Right renal cortex interstitium (tissue), 3 donors: ENCODE data around the gene ZNF584. TPM values are rescaled to one million over a fixed set of nuclear protein-coding genes. Genes with fewer than 3 reads are reported as not detected.
A peak's percentile ranks its signal among the peaks of the same experiment; 100 is the strongest.

Experiments
- DNase-seq, 3 donors: peaks; one replicate each; pipeline ENCODE4 v3.0.0-alpha.2; 2013; ENCODE audit warnings: low read depth in 3 of 3, low spot score in 2 of 3
- polyA plus RNA-seq, 3 donors: library from polyadenylated mRNA; unstranded; fragments of 120-200 nt; gene quantifications; one replicate each; pipeline ENCODE4 v1.2.1, GENCODE V29; 2013; ENCODE audit not compliant: insufficient read length in 3 of 3

Gene ZNF584
- polyA plus RNA-seq, 3 donors = 13.7 to 16.5 (median 14.3) TPM

DNA sequence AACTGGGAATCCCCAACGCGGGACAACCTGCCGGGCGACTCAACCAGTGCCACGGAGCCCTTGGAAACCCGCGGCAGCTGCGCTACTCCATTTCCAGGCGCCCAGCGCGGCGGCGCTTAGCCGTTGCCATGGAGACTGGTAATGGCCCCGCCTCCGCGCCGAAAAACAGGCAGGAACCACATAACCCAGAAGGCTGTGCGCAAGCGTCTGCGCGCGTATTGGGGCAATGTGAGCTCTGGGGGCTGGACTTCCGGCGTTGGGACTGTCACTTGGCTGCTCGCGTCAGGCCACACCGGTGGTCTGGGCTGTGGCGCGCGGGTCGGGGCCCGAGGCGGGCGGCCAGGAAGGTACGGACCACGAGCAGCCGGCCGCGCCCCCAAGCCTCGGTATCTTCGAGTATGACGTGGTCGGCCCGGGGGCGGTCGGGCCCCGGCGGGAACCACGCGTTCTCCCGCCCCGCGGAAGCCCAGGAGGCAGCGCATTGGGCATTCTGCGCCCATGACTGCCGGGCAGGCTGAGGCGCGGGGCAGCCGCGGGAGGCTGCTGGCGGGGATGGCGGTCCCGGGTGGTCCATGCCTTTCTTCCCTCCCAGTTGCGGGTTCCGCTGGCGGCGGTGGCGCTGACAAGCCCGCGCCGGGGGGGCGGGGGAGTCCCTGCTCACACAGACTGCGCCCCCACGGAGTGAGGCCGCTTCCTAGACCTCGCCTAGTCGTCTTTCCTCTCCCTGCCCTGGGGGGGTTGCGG, 43.1 kb downstream of the ZNF584 start, which contains the start of gene ZNF324B:
ZNF324B (plus strand) TSS at position 265 of the 744 bp plus-strand sequence. CDS start 2,080 bp downstream, outside the sequence.
- DNase-seq = peak; percentile 89 to 95 (median 91)

- DNase-seq = no peak
Measured at GRCh38 chr19:58453743-58454142, 45.3 kb downstream of the ZNF584 start.

DNA sequence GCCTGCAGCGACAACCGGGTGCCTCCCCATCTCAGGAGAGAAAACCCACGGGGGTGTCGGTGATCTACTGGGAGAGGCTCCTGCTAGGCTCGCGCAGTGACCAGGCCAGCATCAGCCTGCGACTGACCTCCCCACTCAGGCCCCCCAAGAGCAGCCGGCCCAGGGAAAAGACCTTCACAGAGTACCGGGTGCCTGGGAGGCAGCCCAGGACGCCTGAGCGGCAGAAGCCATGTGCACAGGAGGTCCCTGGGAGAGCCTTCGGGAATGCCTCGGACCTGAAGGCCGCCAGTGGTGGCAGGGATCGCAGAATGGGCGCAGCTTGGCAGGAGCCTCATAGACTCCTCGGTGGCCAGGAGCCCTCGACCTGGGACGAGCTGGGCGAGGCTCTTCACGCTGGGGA, 46.9 kb downstream of the ZNF584 start:
- no peak for DNase-seq

DNA sequence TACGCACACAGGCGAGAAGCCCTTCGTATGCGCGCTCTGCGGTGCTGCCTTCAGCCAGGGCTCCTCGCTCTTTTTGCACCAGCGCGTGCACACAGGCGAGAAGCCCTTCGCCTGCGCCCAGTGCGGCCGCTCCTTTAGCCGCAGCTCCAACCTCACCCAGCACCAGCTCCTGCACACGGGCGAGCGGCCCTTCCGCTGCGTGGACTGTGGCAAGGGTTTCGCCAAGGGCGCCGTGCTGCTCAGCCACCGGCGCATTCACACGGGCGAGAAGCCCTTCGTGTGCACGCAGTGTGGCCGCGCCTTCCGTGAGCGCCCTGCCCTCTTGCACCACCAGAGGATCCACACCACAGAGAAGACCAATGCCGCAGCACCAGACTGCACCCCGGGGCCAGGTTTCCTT, 47.7 kb downstream of the ZNF584 start:
- no peak for DNase-seq

DNA sequence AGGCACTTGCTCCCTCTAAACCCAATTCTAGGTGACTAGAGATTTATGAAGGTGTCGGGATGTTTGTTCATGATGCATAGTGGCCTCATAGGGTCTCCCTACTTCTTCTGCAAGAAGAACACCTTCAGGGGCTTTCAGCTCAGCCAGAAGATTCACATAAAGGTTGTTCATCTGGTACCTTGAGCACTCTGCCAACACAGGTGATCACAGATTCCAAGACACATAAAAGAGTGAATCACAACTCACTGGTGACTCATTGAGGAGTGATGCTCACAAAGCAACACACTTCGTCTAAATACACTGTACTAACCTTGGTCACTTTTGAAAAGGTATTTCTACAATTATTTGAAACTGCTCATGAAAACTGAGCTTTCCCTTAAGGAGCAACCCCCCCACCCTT, 51.6 kb downstream of the ZNF584 start:
- DNase-seq = no peak

DNA sequence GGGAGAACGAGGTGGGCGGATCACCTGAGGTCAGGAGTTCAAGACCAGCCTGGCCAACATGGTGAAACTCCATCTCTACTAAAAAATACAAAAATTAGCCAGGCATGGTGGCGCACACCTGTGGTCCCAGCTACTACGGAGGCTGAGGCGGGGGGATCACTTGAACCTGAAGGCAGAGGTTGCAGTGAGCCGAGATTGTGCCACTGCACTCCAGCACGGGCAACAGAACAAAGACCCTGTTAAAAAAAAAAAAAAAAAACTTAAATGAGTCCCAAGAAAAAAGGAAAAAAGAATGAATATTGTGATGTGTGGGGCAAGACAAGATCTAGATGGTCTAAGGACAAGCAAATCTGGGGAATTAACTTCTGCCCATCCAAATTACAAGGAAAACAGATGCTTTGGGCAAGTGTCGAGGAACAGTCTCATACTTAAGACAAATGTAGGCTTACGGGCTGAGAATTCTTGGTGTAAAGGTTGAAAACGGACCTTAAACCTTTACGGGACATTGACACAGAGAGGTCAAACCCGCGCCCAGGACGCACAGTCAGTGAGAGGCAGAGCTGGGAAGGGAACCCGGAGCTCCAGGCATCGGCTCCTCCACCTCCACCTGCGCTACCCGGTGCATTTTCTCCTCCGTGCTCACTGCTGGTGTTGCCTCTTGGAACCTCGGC, 57.8 kb downstream of the ZNF584 start:
- DNase-seq = no peak

DNA sequence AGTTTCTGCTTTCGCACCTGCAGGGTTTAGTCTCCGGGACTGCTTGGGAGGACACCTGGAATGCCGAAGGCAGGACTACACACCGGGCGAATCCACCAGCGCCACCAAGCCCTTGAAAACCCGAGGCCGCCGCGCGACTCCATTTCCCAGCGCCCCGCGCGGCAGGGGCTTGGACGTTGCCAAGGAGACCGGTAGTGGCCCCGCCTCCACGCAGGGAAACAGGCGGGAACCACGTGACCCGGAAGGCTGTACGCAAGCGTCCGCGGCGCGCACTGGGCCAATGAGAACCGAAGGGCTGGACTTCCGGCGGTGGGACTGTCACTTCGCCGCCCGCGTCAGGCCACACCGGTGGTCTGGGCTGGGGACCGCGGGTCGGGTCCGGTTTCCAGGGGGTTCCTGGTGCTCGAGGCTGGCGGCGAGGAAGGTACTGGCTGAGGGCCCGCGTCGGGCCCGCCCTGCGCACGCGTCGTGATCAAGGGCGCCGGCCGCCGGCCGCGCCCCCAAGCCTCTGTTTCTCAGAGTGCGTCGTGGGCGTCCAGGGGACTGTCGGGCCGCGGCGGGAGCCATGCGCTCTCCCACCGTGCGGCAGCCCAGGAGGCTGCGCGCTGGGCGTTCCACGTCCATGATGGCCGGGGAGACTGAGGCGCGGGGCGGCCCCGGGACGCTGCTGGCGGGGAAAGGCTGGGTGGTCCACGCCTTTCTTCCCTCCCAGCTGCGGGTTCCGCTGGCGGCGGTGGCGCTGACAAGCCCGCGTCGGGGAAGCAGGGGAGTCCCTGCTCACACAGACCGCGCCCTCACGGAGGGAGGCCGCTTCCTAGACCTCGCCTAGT, 58.5 kb downstream of the ZNF584 start, which contains the start of gene ZNF324:
ZNF324 (plus strand) TSS at position 321 of the 830 bp plus-strand sequence. CDS start 2,106 bp downstream, outside the sequence.
- peak; percentile 88 to 95 (median 93) for DNase-seq

Other genes with a start within 250 kb of the ZNF584 start
- 10 to 100 TPM; 17.6 to 19.5 (median 18.4) TPM for gene ZNF274, start 225.6 kb upstream of the ZNF584 start, polyA plus RNA-seq
- gene ZNF544, start 179.7 kb upstream of the ZNF584 start, polyA plus RNA-seq = 10 to 100 TPM; 28.3 to 37.8 (median 33.8) TPM
- gene ZNF8, start 129.7 kb upstream of the ZNF584 start, polyA plus RNA-seq = 1 to 10 TPM; 6.1 to 6.6 (median 6.5) TPM
- 10 to 100 TPM; 44.8 to 53.6 (median 49.3) TPM for gene ERVK3-1, start 103.3 kb upstream of the ZNF584 start, polyA plus RNA-seq
- gene ZSCAN22, start 81.7 kb upstream of the ZNF584 start, polyA plus RNA-seq = 1 to 10 TPM; 3.4 to 4.0 (median 3.5) TPM
- under 1 TPM; 0.60 to 0.79 (median 0.76) TPM for gene A1BG, start 55.2 kb upstream of the ZNF584 start, polyA plus RNA-seq
- gene ZNF497, start 45.9 kb upstream of the ZNF584 start, polyA plus RNA-seq = 1 to 10 TPM; 3.3 to 3.9 (median 3.5) TPM
- gene ZNF837, start 27.6 kb upstream of the ZNF584 start, polyA plus RNA-seq = 1 to 10 TPM; 2.2 to 3.0 (median 2.6) TPM
- 100 to 1,000 TPM; 846 to 997 (median 995) TPM for gene RPS5, start 21.4 kb upstream of the ZNF584 start, polyA plus RNA-seq
- gene RNF225, start 13.0 kb upstream of the ZNF584 start, polyA plus RNA-seq = not detected
- 10 to 100 TPM; 14.7 to 16.8 (median 16.6) TPM for gene ZNF132, start 31.5 kb downstream of the ZNF584 start, polyA plus RNA-seq
- 1 to 10 TPM; 5.0 to 5.5 (median 5.3) TPM for gene ZNF324B, start 43.0 kb downstream of the ZNF584 start, polyA plus RNA-seq
- 1 to 10 TPM; 8.9 to 9.3 (median 9.0) TPM for gene ZNF324, start 58.4 kb downstream of the ZNF584 start, polyA plus RNA-seq
- 10 to 100 TPM; 12.4 to 14.3 (median 12.6) TPM for gene ZNF446, start 67.7 kb downstream of the ZNF584 start, polyA plus RNA-seq
- 1 to 10 TPM; 8.0 to 9.9 (median 9.7) TPM for gene SLC27A5, start 103.3 kb downstream of the ZNF584 start, polyA plus RNA-seq
- gene ZBTB45, start 111.2 kb downstream of the ZNF584 start, polyA plus RNA-seq = 10 to 100 TPM in 1 of 3 donors, 1 to 10 TPM in 2; 7.8 to 10.5 (median 10.0) TPM
- 100 to 1,000 TPM; 682 to 734 (median 690) TPM for gene TRIM28, start 135.4 kb downstream of the ZNF584 start, polyA plus RNA-seq
- 100 to 1,000 TPM; 124 to 134 (median 127) TPM for gene CHMP2A, start 146.5 kb downstream of the ZNF584 start, polyA plus RNA-seq
- 10 to 100 TPM; 79.4 to 99.8 (median 86.5) TPM for gene UBE2M, start 150.0 kb downstream of the ZNF584 start, polyA plus RNA-seq
- 10 to 100 TPM; 20.9 to 22.9 (median 21.3) TPM for gene MZF1, start 164.7 kb downstream of the ZNF584 start, polyA plus RNA-seq